Osteocyte (in vitro differentiated cells): ENCODE results near the gene RGS12. TPM values are rescaled to one million over a fixed set of nuclear protein-coding genes. Genes with fewer than 3 reads are reported as not detected.
A peak's percentile ranks its signal among the peaks of the same experiment; 100 is the strongest.

ENCODE experiments used
- DNase-seq: peaks from one replicate; pipeline ENCODE4 v3.0.0; 2021; ENCODE audit warnings: mixed read lengths; ENCODE audit not compliant: unreplicated experiment; ENCODE audit errors: extremely low spot score
- H3K27ac Mint-ChIP-seq: one replicate; pipeline ENCODE4 v1.8.0; 2021; ENCODE audit warnings: mild to moderate bottlenecking, mixed read lengths; ENCODE audit not compliant: unreplicated experiment
- H3K27me3 Mint-ChIP-seq: one replicate; pipeline ENCODE4 v1.8.0; 2021; ENCODE audit warnings: mixed read lengths; ENCODE audit not compliant: unreplicated experiment
- H3K36me3 Mint-ChIP-seq: one replicate; pipeline ENCODE4 v1.8.0; 2021; ENCODE audit warnings: mixed read lengths; ENCODE audit not compliant: unreplicated experiment
- H3K4me1 Mint-ChIP-seq: one replicate; pipeline ENCODE4 v1.8.0; 2021; ENCODE audit warnings: mixed read lengths; ENCODE audit not compliant: unreplicated experiment
- H3K4me3 Mint-ChIP-seq: one replicate; pipeline ENCODE4 v1.8.0; 2021; ENCODE audit warnings: mild to moderate bottlenecking, moderate library complexity, mixed read lengths; ENCODE audit not compliant: unreplicated experiment
- H3K9me3 Mint-ChIP-seq: one replicate; pipeline ENCODE4 v1.8.0; 2021; ENCODE audit warnings: mixed read lengths; ENCODE audit not compliant: unreplicated experiment
- CTCF ChIP-seq: fragments of 200-600 bp; sonication (generic); IDR thresholded peaks from 2 replicates; pipeline ENCODE4 v1.5.0; 2021; ENCODE audit warnings: antibody characterized with exemption, mild to moderate bottlenecking, moderate library complexity
- total RNA-seq: library from RNA; stranded (reverse); gene quantifications from 2 replicates; pipeline ENCODE4 v1.2.1, GENCODE V29; 2021

The RGS12 gene
- total RNA-seq, 1 donor from 2014 or later: 32.5 TPM

- Mint-ChIP-seq H3K4me3 (no peak overlapping the region), H3K27ac (no peak overlapping the region), H3K36me3 (no peaks in the 10 kb centered on the region), H3K9me3 (no peaks in the 10 kb centered on the region), H3K4me1 (peaks cover 18% of the 10 kb centered on the region), H3K27me3 (no peaks in the 10 kb centered on the region)
- no peak for TF ChIP-seq CTCF
- DNase-seq: no peak
Observed at GRCh38 chr4:3307060-3307459, 14.2 kb downstream of the RGS12 start.

GRCh38 chr4:3307486-3307885 is 14.7 kb downstream of the RGS12 start:
- Mint-ChIP-seq H3K4me1 (peaks cover 18% of the 10 kb centered on the region), H3K27me3 (no peaks in the 10 kb centered on the region), H3K4me3 (no peak overlapping the region), H3K36me3 (no peaks in the 10 kb centered on the region), H3K9me3 (no peaks in the 10 kb centered on the region), H3K27ac (no peak overlapping the region)
- TF ChIP-seq CTCF: no peak
- DNase-seq: no peak

- H3K9me3 Mint-ChIP-seq: no peaks in the 10 kb centered on the region
- peaks cover 16% of the 10 kb centered on the region for H3K4me1 Mint-ChIP-seq
- H3K36me3 Mint-ChIP-seq: no peaks in the 10 kb centered on the region
- no peak for TF ChIP-seq CTCF
- no peak overlapping the region for H3K27ac Mint-ChIP-seq
- no peak overlapping the region for H3K4me3 Mint-ChIP-seq
- DNase-seq: no peak
- no peaks in the 10 kb centered on the region for H3K27me3 Mint-ChIP-seq
Observed at GRCh38 chr4:3307891-3308575, 15.2 kb downstream of the RGS12 start.

- no peaks in the 10 kb centered on the region for H3K27me3 Mint-ChIP-seq
- H3K36me3 Mint-ChIP-seq: no peaks in the 10 kb centered on the region
- peaks cover 14% of the 10 kb centered on the region for H3K4me1 Mint-ChIP-seq
- H3K27ac Mint-ChIP-seq: no peak overlapping the region
- H3K9me3 Mint-ChIP-seq: no peaks in the 10 kb centered on the region
- no peak for DNase-seq
- no peak overlapping the region for H3K4me3 Mint-ChIP-seq
- no peak for TF ChIP-seq CTCF
Observed at GRCh38 chr4:3308691-3309090, 15.9 kb downstream of the RGS12 start.

- peak; percentile 83 for DNase-seq
- no peak for TF ChIP-seq CTCF
- H3K9me3 Mint-ChIP-seq: no peaks in the 10 kb centered on the region
- peaks cover 7% of the 10 kb centered on the region for H3K4me1 Mint-ChIP-seq
- H3K4me3 Mint-ChIP-seq: no peak overlapping the region
- H3K27ac Mint-ChIP-seq: no peak overlapping the region
- H3K27me3 Mint-ChIP-seq: no peaks in the 10 kb centered on the region
- no peaks in the 10 kb centered on the region for H3K36me3 Mint-ChIP-seq
Observed at GRCh38 chr4:3310301-3311094, 17.7 kb downstream of the RGS12 start.
